Femur (tissue), 1 donor: ENCODE results near the gene NCAPG2.

Experiments used
- DNase-seq: peaks from one replicate; pipeline ENCODE4 v3.0.0-alpha.2; 2017

Gene NCAPG2

GRCh38 chr7:158704524-158705233 is at the start of gene NCAPG2:
Gene NCAPG2 (minus strand): TSS chr7:158704804. CDS start chr7:158701899, 2,905 bp downstream.
- peak; percentile 99 for DNase-seq

GRCh38 chr7:158753900-158754299 is 49.3 kb upstream of the NCAPG2 start:
- DNase-seq = no peak

GRCh38 chr7:158751751-158752150 is 47.1 kb upstream of the NCAPG2 start:
- DNase-seq = no peak

GRCh38 chr7:158751199-158751598 is 46.6 kb upstream of the NCAPG2 start:
- DNase-seq = no peak

- DNase-seq = no peak
Observed at GRCh38 chr7:158750702-158751101, 46.1 kb upstream of the NCAPG2 start.

- DNase-seq = no peak
Observed at GRCh38 chr7:158749396-158749795, 44.8 kb upstream of the NCAPG2 start.

GRCh38 chr7:158748335-158748734 is 43.7 kb upstream of the NCAPG2 start:
- no peak for DNase-seq

- DNase-seq = no peak
Observed at GRCh38 chr7:158747408-158747807, 42.8 kb upstream of the NCAPG2 start.

GRCh38 chr7:158746957-158747356 is 42.4 kb upstream of the NCAPG2 start:
- no peak for DNase-seq

GRCh38 chr7:158745057-158745715 is 40.6 kb upstream of the NCAPG2 start:
- DNase-seq = no peak

GRCh38 chr7:158744070-158744469 is 39.5 kb upstream of the NCAPG2 start:
- no peak for DNase-seq

- no peak for DNase-seq
Observed at GRCh38 chr7:158743219-158743618, 38.6 kb upstream of the NCAPG2 start.

GRCh38 chr7:158742065-158742821 is 37.6 kb upstream of the NCAPG2 start:
- no peak for DNase-seq

- no peak for DNase-seq
Observed at GRCh38 chr7:158741294-158741666, 36.7 kb upstream of the NCAPG2 start.

- no peak for DNase-seq
Observed at GRCh38 chr7:158740657-158741293, 36.2 kb upstream of the NCAPG2 start.

- DNase-seq = peak; percentile 47
Observed at GRCh38 chr7:158740013-158740656, 35.5 kb upstream of the NCAPG2 start.

GRCh38 chr7:158738841-158739240 is 34.2 kb upstream of the NCAPG2 start:
- DNase-seq = no peak

GRCh38 chr7:158737064-158737695 is 32.6 kb upstream of the NCAPG2 start:
- no peak for DNase-seq

GRCh38 chr7:158735935-158736334 is 31.3 kb upstream of the NCAPG2 start:
- no peak for DNase-seq

GRCh38 chr7:158734861-158735260 is 30.3 kb upstream of the NCAPG2 start:
- no peak for DNase-seq

- no peak for DNase-seq
Observed at GRCh38 chr7:158733775-158734494, 29.3 kb upstream of the NCAPG2 start.

- no peak for DNase-seq
Observed at GRCh38 chr7:158733220-158733519, 28.6 kb upstream of the NCAPG2 start.
